ENCODE data around the gene TRIM2. TPM values are rescaled to one million over a fixed set of nuclear protein-coding genes. Genes with fewer than 3 reads are reported as not detected.

The TRIM2 gene
- polyA plus RNA-seq, 1 donor (not counting 4 experiments of a cell fraction or from before 2014, with no cell fraction given) = 10.6 TPM

GRCh38 chr4:153281476-153281875 is 77.2 kb downstream of the TRIM2 start:
- Histone ChIP-seq H3K4me2 (ENCODE audit: control insufficient read depth, extremely low read depth, insufficient read depth, low read depth, low read length) (no peak overlapping the region), H3K27ac (ENCODE audit: control insufficient read depth, insufficient read depth, low read length) (no peak overlapping the region), H3K4me1 (ENCODE audit: control insufficient read depth, extremely low read depth, insufficient read depth, low read length) (no peaks in the 10 kb centered on the region), H3K9me1 (ENCODE audit: control insufficient read depth, extremely low read depth, insufficient read depth, low read length) (no peaks in the 10 kb centered on the region), H3K36me3 (ENCODE audit: control insufficient read depth in 2 of 2, extremely low read depth in 1 of 2, insufficient read depth in 2 of 2, low read length in 2 of 2) (peaks cover 0 to 2% of the 10 kb centered on the region in 2 experiments), H2AFZ (ENCODE audit: control insufficient read depth, low read length) (no peak overlapping the region), H4K20me1 (ENCODE audit: control insufficient read depth, extremely low read depth, insufficient read depth, low read length) (no peaks in the 10 kb centered on the region), H3K9ac (ENCODE audit: control insufficient read depth, extremely low read depth, insufficient read depth, low read length) (no peak overlapping the region), H3K79me2 (ENCODE audit: control insufficient read depth, insufficient read depth, low read length) (no peaks in the 10 kb centered on the region), H3K9me3 (ENCODE audit: control insufficient read depth, low read depth, low read length) (no peaks in the 10 kb centered on the region), H3K27me3 (ENCODE audit: control insufficient read depth, extremely low read depth, insufficient read depth, low read length) (no peaks in the 10 kb centered on the region), H3K4me3 (ENCODE audit: control insufficient read depth in 2 of 3, extremely low read depth in 1 of 3, insufficient read depth in 2 of 3, low read depth in 1 of 3, low read length in 3 of 3) (no peak overlapping the region)
- FAIRE-seq (no peak), DNase-seq (ENCODE audit: low read depth, low spot score) (no peak)
- TF ChIP-seq CTCF (optimal IDR thresholded peaks at IDR 0.05 in 1 of 3, IDR thresholded peaks at IDR 0.05 in 1 of 3, conservative IDR thresholded peaks at IDR 0.05 in 1 of 3; ENCODE audit: extremely low read depth in 1 of 3, insufficient read depth in 2 of 3, low read length in 3 of 3) (no peak), EZH2 (IDR thresholded peaks at IDR 0.05; ENCODE audit: low read length) (no peak)
- dilution Hi-C loops (cut with MboI; ENCODE audit: extremely low pct_ligation_motif_present, low sequenced_read_pairs) = no loop called here

GRCh38 chr4:153282023-153282422 is 77.8 kb downstream of the TRIM2 start:
- Histone ChIP-seq H3K4me2 (ENCODE audit: control insufficient read depth, extremely low read depth, insufficient read depth, low read depth, low read length) (no peak overlapping the region), H3K79me2 (ENCODE audit: control insufficient read depth, insufficient read depth, low read length) (no peaks in the 10 kb centered on the region), H3K9me3 (ENCODE audit: control insufficient read depth, low read depth, low read length) (no peaks in the 10 kb centered on the region), H3K36me3 (ENCODE audit: control insufficient read depth in 2 of 2, extremely low read depth in 1 of 2, insufficient read depth in 2 of 2, low read length in 2 of 2) (peaks cover 0 to 2% of the 10 kb centered on the region in 2 experiments), H3K27me3 (ENCODE audit: control insufficient read depth, extremely low read depth, insufficient read depth, low read length) (no peaks in the 10 kb centered on the region), H3K4me3 (ENCODE audit: control insufficient read depth in 2 of 3, extremely low read depth in 1 of 3, insufficient read depth in 2 of 3, low read depth in 1 of 3, low read length in 3 of 3) (no peak overlapping the region), H3K9me1 (ENCODE audit: control insufficient read depth, extremely low read depth, insufficient read depth, low read length) (no peaks in the 10 kb centered on the region), H3K4me1 (ENCODE audit: control insufficient read depth, extremely low read depth, insufficient read depth, low read length) (no peaks in the 10 kb centered on the region), H2AFZ (ENCODE audit: control insufficient read depth, low read length) (no peak overlapping the region), H3K9ac (ENCODE audit: control insufficient read depth, extremely low read depth, insufficient read depth, low read length) (no peak overlapping the region), H3K27ac (ENCODE audit: control insufficient read depth, insufficient read depth, low read length) (no peak overlapping the region), H4K20me1 (ENCODE audit: control insufficient read depth, extremely low read depth, insufficient read depth, low read length) (no peaks in the 10 kb centered on the region)
- DNase-seq (ENCODE audit: low read depth, low spot score) (no peak), FAIRE-seq (no peak)
- dilution Hi-C loops (cut with MboI; ENCODE audit: extremely low pct_ligation_motif_present, low sequenced_read_pairs) = no loop called here
- TF ChIP-seq CTCF (optimal IDR thresholded peaks at IDR 0.05 in 1 of 3, IDR thresholded peaks at IDR 0.05 in 1 of 3, conservative IDR thresholded peaks at IDR 0.05 in 1 of 3; ENCODE audit: extremely low read depth in 1 of 3, insufficient read depth in 2 of 3, low read length in 3 of 3) (no peak), EZH2 (IDR thresholded peaks at IDR 0.05; ENCODE audit: low read length) (no peak)
